Measurements from ENCODE around the gene CAMTA2. TPM values are rescaled to one million over a fixed set of nuclear protein-coding genes. Genes with fewer than 3 reads are reported as not detected.

CAMTA2 gene
- polyA plus RNA-seq, 3 donors = 7.1 to 88.9 (median 7.6) TPM

- H3K4me3 Mint-ChIP-seq = peak overlapping the region; percentile 67 to 85
- WGBS (ENCODE audit: insufficient coverage) = 98% methylated on average over 10 of the region's 12 CpGs
These were observed 14.7 kb downstream of the CAMTA2 start for GRCh38 chr17:4972752-4973151.

GRCh38 chr17:4972322-4972721 lies 15.2 kb downstream of the CAMTA2 start:
- Mint-ChIP-seq H3K4me1 (peaks cover 44% of the 10 kb centered on the region), H3K9me3 (no peaks in the 10 kb centered on the region), H3K27ac (peak overlapping the region in 4 of 7 donors; percentile 25 to 90 (median 65)), H3K36me3 (peaks cover 74 to 86% of the 10 kb centered on the region in 2 donors), H3K27me3 (ENCODE audit: low read depth in 3 of 3) (peaks cover 0 to 2% (median 2%) of the 10 kb centered on the region in 3 donors), H3K4me3 (no peak overlapping the region)
- TF ChIP-seq, protein P1, sequence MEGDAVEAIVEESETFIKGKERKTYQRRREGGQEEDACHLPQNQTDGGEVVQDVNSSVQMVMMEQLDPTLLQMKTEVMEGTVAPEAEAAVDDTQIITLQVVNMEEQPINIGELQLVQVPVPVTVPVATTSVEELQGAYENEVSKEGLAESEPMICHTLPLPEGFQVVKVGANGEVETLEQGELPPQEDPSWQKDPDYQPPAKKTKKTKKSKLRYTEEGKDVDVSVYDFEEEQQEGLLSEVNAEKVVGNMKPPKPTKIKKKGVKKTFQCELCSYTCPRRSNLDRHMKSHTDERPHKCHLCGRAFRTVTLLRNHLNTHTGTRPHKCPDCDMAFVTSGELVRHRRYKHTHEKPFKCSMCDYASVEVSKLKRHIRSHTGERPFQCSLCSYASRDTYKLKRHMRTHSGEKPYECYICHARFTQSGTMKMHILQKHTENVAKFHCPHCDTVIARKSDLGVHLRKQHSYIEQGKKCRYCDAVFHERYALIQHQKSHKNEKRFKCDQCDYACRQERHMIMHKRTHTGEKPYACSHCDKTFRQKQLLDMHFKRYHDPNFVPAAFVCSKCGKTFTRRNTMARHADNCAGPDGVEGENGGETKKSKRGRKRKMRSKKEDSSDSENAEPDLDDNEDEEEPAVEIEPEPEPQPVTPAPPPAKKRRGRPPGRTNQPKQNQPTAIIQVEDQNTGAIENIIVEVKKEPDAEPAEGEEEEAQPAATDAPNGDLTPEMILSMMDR (IDR thresholded peaks at IDR 0.05) = no peak
- Histone ChIP-seq H4K20me1 (ENCODE audit: insufficient read depth, low read length) (peaks cover 6% of the 10 kb centered on the region), H3K27me3 (ENCODE audit: control insufficient read depth in 2 of 2, insufficient read depth in 2 of 2, low read length in 2 of 2) (no peaks in the 10 kb centered on the region), H3K9me3 (replicated peaks in 1 of 2; ENCODE audit: control insufficient read depth in 1 of 2, insufficient read depth in 1 of 2, low read length in 2 of 2) (no peaks in the 10 kb centered on the region), H2AFZ (ENCODE audit: insufficient read depth, low read depth, low read length, poor library complexity, severe bottlenecking) (no peak overlapping the region), H3K4me2 (replicated peaks; ENCODE audit: extremely low read depth, low read length, poor library complexity, severe bottlenecking) (peak overlapping the region; percentile 62), H3K27ac (ENCODE audit: low read depth in 1 of 2, low read length in 2 of 2) (peak overlapping the region in 1 of 2 donors; percentile 60), H3K79me2 (ENCODE audit: insufficient read depth, low read length) (peaks cover 33% of the 10 kb centered on the region), H3K9ac (ENCODE audit: insufficient read depth, low read length, poor library complexity, severe bottlenecking) (no peak overlapping the region), H3K4me3 (replicated peaks in 1 of 3; ENCODE audit: low read depth in 2 of 3, low read length in 3 of 3) (peak overlapping the region in 1 of 3 experiments; percentile 60), H3K4me1 (ENCODE audit: control insufficient read depth in 1 of 2, insufficient read depth in 2 of 2, low read length in 2 of 2) (peaks cover 42 to 54% of the 10 kb centered on the region in 2 donors), H3K36me3 (replicated peaks in 1 of 2; ENCODE audit: control insufficient read depth in 1 of 2, insufficient read depth in 2 of 2, low read length in 2 of 2) (peaks cover 51 to 78% of the 10 kb centered on the region in 2 donors)
- 94% methylated on average over 9 of the region's 12 CpGs for WGBS (ENCODE audit: insufficient coverage)
- intact Hi-C loops (cut with micrococcal nuclease) = no loop called here
- no peak for DNase-seq

More at GRCh38 chr17:4972752-4973151, 14.7 kb downstream of the CAMTA2 start:
- Histone ChIP-seq H3K9ac (ENCODE audit: insufficient read depth, low read length, poor library complexity, severe bottlenecking) (peak overlapping the region; percentile 17), H4K20me1 (ENCODE audit: insufficient read depth, low read length) (peaks cover 6% of the 10 kb centered on the region), H3K27ac (ENCODE audit: low read depth in 1 of 2, low read length in 2 of 2) (peak overlapping the region; percentile 46 to 60), H3K79me2 (ENCODE audit: insufficient read depth, low read length) (peaks cover 33% of the 10 kb centered on the region), H3K27me3 (ENCODE audit: control insufficient read depth in 2 of 2, insufficient read depth in 2 of 2, low read length in 2 of 2) (no peaks in the 10 kb centered on the region), H3K9me3 (replicated peaks in 1 of 2; ENCODE audit: control insufficient read depth in 1 of 2, insufficient read depth in 1 of 2, low read length in 2 of 2) (no peaks in the 10 kb centered on the region), H3K36me3 (replicated peaks in 1 of 2; ENCODE audit: control insufficient read depth in 1 of 2, insufficient read depth in 2 of 2, low read length in 2 of 2) (peaks cover 56 to 82% of the 10 kb centered on the region in 2 donors), H3K4me1 (ENCODE audit: control insufficient read depth in 1 of 2, insufficient read depth in 2 of 2, low read length in 2 of 2) (peaks cover 44 to 54% of the 10 kb centered on the region in 2 donors), H2AFZ (ENCODE audit: insufficient read depth, low read depth, low read length, poor library complexity, severe bottlenecking) (no peak overlapping the region), H3K4me2 (replicated peaks; ENCODE audit: extremely low read depth, low read length, poor library complexity, severe bottlenecking) (peak overlapping the region; percentile 62), H3K4me3 (replicated peaks in 1 of 3; ENCODE audit: low read depth in 2 of 3, low read length in 3 of 3) (peak overlapping the region in 2 of 3 experiments; percentile 3 to 60)
- peaks cover 0 to 2% (median 2%) of the 10 kb centered on the region in 3 donors for H3K27me3 Mint-ChIP-seq (ENCODE audit: low read depth in 3 of 3)
- H3K36me3 Mint-ChIP-seq = peaks cover 78 to 90% of the 10 kb centered on the region in 2 donors
- no peak for DNase-seq
- H3K27ac Mint-ChIP-seq = peak overlapping the region; percentile 70 to 90 (median 81)
- peaks cover 48% of the 10 kb centered on the region for H3K4me1 Mint-ChIP-seq
- intact Hi-C loops (cut with micrococcal nuclease) = no loop called here
- no peaks in the 10 kb centered on the region for H3K9me3 Mint-ChIP-seq
- TF ChIP-seq, protein P1 (IDR thresholded peaks at IDR 0.05) = no peak
